Esophagus (tissue), 2 donors: Measurements from ENCODE around the gene SLC30A7. TPM values are rescaled to one million over a fixed set of nuclear protein-coding genes. Genes with fewer than 3 reads are reported as not detected.

Experiments used
- H3K27ac ChIP-seq, 2 donors: one replicate each; pipeline ENCODE4 v1.5.1; 2013; ENCODE audit warnings: low read depth in 2 of 2, mild to moderate bottlenecking in 2 of 2, inconsistent platforms in 1 of 2, low read length in 1 of 2, moderate library complexity in 1 of 2
- H3K27me3 ChIP-seq, 2 donors: one replicate each; pipeline ENCODE4 v1.6.1; 2013; ENCODE audit warnings: low read length in 2 of 2, control low read depth in 1 of 2, mild to moderate bottlenecking in 1 of 2; ENCODE audit not compliant: insufficient read depth in 2 of 2, control insufficient read depth in 1 of 2
- H3K36me3 ChIP-seq, 2 donors: one replicate each; pipeline ENCODE4 v1.6.1; 2013; ENCODE audit warnings: low read length in 1 of 2; ENCODE audit not compliant: control insufficient read depth in 2 of 2, insufficient read depth in 2 of 2
- H3K4me1 ChIP-seq, 2 donors: one replicate each; pipeline ENCODE4 v1.6.1; 2013; ENCODE audit warnings: low read length in 1 of 2; ENCODE audit not compliant: control insufficient read depth in 2 of 2, insufficient read depth in 2 of 2
- H3K4me3 ChIP-seq, 2 donors: one replicate each; pipeline ENCODE4 v1.5.1; 2013; ENCODE audit warnings: low read length in 2 of 2, mild to moderate bottlenecking in 2 of 2, low read depth in 1 of 2, moderate library complexity in 1 of 2
- H3K9me3 ChIP-seq, 2 donors: one replicate each; pipeline ENCODE4 v1.6.1; 2013; ENCODE audit warnings: mild to moderate bottlenecking in 2 of 2, low read depth in 1 of 2, low read length in 1 of 2, moderate library complexity in 1 of 2; ENCODE audit not compliant: control insufficient read depth in 2 of 2, insufficient read depth in 1 of 2
- WGBS, 2 donors: extraction: QIAGEN DNeasy Blood & Tissue Kit; methylation state at CpG; one replicate each; pipeline ENCODE4 v1.1.7; 2013; 5-methylcytosine and 5-hydroxymethylcytosine counted together
- polyA plus RNA-seq, 2 donors: library from polyadenylated mRNA; stranded (reverse); fragments of 200-250 nt; gene quantifications; one replicate each; pipeline ENCODE4 v1.2.3, GENCODE V29; 2013
- donor health status: healthy with polysubstance abuse.
- donor health status: Bipolar disorder and iron deficiency.

SLC30A7 gene
- polyA plus RNA-seq, 2 donors: 2.2 to 2.8 TPM

GRCh38 chr1:100953960-100954730 lies 58.3 kb downstream of the SLC30A7 start:
- H3K27me3 ChIP-seq: no peaks in the 10 kb centered on the region
- no peaks in the 10 kb centered on the region for H3K9me3 ChIP-seq
- H3K4me3 ChIP-seq: no peak overlapping the region
- 79 to 85% methylated on average over 2 of the region's 2 CpGs for WGBS, 2 donors
- no peak overlapping the region for H3K27ac ChIP-seq
- peaks cover 0 to 4% of the 10 kb centered on the region in 2 donors for H3K4me1 ChIP-seq
- H3K36me3 ChIP-seq: no peaks in the 10 kb centered on the region

DNA sequence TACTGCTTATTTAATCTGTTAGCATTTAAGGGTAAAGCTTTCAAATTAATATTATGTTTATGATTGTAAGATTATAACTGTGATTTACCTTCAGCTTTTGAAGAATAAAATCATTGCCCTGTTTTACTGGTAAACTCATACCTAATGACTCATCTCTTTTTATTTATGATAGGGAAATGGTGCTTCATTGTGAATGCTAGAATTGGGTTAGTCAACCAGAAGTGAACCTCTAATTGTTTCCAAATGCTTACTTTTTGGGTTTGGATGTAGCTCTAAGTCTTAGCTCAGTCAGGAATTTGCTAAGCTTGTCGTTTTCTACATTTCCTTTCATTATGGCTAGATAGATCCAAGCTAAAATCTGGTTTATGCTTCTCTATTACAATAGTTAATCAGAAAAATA lies 59.4 kb downstream of the SLC30A7 start:
- Histone ChIP-seq H3K9me3 (no peaks in the 10 kb centered on the region), H3K27me3 (no peaks in the 10 kb centered on the region), H3K4me1 (no peaks in the 10 kb centered on the region), H3K4me3 (no peak overlapping the region), H3K27ac (no peak overlapping the region), H3K36me3 (no peaks in the 10 kb centered on the region)
- 53 to 54% methylated on average over 1 of the region's 1 CpG for WGBS, 2 donors

DNA sequence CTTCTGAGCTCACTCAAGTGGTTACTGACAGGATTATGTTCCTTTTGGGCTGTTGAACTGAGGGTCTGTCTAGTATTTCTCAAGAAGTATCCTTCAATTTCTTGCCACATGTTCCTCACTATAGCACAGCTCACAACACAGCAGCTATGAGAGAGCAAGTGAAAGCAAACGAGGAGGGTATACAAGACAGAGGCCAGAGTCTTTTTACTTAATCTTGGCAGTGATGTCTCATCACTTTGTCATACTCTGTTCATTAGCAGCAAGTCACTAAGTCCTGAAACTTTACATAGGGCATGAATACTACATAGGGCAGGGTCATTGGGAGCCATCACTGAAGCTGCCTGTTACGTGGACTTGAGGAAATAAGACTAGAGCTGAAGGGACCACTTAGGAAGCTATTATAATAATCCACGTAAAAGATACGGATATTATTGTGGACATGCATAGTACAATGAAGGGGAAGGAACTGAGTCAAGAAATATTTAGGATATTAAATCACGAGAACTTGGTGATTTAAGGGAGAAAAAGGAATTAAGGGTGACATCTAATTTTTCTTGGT lies 63.7 kb downstream of the SLC30A7 start:
- Histone ChIP-seq H3K9me3 (no peaks in the 10 kb centered on the region), H3K36me3 (no peaks in the 10 kb centered on the region), H3K27ac (no peak overlapping the region), H3K4me1 (no peaks in the 10 kb centered on the region), H3K27me3 (no peaks in the 10 kb centered on the region), H3K4me3 (no peak overlapping the region)
- 86 to 88% methylated on average over 5 of the region's 5 CpGs for WGBS, 2 donors

DNA sequence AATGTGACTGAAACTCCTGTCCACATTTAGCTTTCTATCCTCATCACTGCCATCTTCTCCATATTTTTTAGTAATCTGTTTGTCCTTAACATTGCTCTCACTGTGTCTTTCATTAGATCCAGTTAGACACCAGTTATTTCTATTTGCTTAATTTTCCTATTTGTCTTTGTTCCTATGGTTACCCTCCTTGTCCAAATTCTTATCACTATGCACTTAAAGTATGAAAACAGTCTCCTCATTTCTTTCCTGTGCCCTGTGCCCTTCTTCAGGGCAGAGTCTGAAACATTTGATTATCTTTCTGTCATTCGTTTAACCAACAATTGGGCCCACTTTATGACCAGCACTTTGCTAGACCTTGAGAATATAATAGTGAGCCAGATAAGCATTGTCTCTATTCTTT lies 64.2 kb downstream of the SLC30A7 start:
- WGBS, 2 donors: 64 to 87% methylated on average over 1 of the region's 1 CpG
- Histone ChIP-seq H3K36me3 (no peaks in the 10 kb centered on the region), H3K27ac (no peak overlapping the region), H3K4me1 (no peaks in the 10 kb centered on the region), H3K27me3 (no peaks in the 10 kb centered on the region), H3K4me3 (no peak overlapping the region), H3K9me3 (no peaks in the 10 kb centered on the region)

DNA sequence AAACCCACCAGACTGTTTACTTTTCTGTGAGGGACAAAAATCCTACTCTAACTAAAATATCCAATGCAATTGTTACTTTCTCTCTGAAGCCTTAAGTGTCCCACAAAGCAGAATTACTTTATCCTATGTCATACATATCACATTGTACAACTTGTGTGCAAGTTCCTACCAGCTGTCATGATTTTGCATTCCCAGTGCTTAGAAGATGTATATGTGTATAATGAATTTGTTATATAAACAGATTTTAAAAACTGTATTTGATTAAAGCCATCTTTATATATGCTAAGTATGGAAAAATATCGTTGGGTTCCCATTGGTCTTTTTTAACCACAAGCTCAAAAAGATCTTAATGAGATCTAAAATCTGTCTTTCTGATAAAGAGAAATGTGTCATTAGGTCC lies 72.7 kb downstream of the SLC30A7 start:
- WGBS, 2 donors: 42 to 57% methylated on average over 1 of the region's 1 CpG
- Histone ChIP-seq H3K9me3 (no peaks in the 10 kb centered on the region), H3K27me3 (no peaks in the 10 kb centered on the region), H3K36me3 (peaks cover 6 to 7% of the 10 kb centered on the region in 2 donors), H3K27ac (no peak overlapping the region), H3K4me3 (no peak overlapping the region), H3K4me1 (no peaks in the 10 kb centered on the region)

GRCh38 chr1:100969327-100969726 lies 73.4 kb downstream of the SLC30A7 start:
- H3K36me3 ChIP-seq: peaks cover 6 to 7% of the 10 kb centered on the region in 2 donors
- no peaks in the 10 kb centered on the region for H3K9me3 ChIP-seq
- 78 to 81% methylated on average over 2 of the region's 2 CpGs for WGBS, 2 donors
- H3K4me1 ChIP-seq: no peaks in the 10 kb centered on the region
- H3K4me3 ChIP-seq: no peak overlapping the region
- H3K27ac ChIP-seq: no peak overlapping the region
- no peaks in the 10 kb centered on the region for H3K27me3 ChIP-seq

DNA sequence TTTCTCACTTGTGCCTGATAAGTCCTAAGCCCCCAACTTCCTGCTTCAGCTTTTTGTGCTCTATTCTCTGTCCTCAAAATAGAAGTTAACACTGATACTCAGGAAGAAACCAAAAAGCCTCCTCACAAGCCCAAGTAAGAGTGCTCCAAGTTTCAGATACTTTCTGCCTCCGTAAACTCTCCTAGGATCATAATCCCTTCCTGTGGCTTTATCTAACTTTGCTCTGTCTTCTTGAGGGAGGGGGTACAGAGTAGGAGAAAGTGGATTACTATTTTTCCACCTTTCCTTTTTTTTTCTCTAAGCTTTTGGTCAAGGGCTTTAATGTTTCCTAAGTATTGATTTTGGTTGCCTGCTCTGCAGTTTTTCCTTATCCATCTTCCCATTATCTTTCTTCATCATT lies 75.1 kb downstream of the SLC30A7 start:
- Histone ChIP-seq H3K27me3 (no peaks in the 10 kb centered on the region), H3K36me3 (peaks cover 3 to 7% of the 10 kb centered on the region in 2 donors), H3K4me3 (no peak overlapping the region), H3K27ac (no peak overlapping the region), H3K9me3 (no peaks in the 10 kb centered on the region), H3K4me1 (no peaks in the 10 kb centered on the region)
- WGBS, 2 donors: 95 to 97% methylated on average over 1 of the region's 1 CpG

DNA sequence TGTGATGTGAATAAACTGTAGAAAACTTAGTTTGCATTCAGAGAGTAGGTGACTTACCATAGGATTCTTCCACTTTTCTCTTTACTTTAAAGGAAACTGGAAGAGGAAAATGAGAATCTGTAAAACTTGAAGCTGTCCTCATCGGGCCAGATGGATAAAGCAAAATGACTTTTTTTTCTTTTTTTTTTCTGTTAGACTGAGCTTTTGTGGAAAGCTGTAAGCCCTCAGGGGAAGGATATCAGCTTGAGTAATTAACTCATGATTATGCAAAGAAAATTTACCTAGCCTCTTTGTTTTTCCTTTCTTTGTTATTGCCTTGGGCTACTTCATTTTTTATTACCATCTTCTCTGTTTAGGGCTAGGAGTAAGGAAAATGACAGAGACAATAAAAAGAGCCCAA lies 76.3 kb downstream of the SLC30A7 start:
- no peaks in the 10 kb centered on the region for H3K27me3 ChIP-seq
- H3K9me3 ChIP-seq: no peaks in the 10 kb centered on the region
- WGBS, 2 donors: 21 to 56% methylated on average over 1 of the region's 1 CpG
- no peaks in the 10 kb centered on the region for H3K4me1 ChIP-seq
- H3K4me3 ChIP-seq: no peak overlapping the region
- H3K27ac ChIP-seq: no peak overlapping the region
- H3K36me3 ChIP-seq: peaks cover 1 to 6% of the 10 kb centered on the region in 2 donors

GRCh38 chr1:100976936-100977335 lies 81.0 kb downstream of the SLC30A7 start:
- no peaks in the 10 kb centered on the region for H3K4me1 ChIP-seq
- no peak overlapping the region for H3K4me3 ChIP-seq
- H3K36me3 ChIP-seq: no peaks in the 10 kb centered on the region
- H3K27ac ChIP-seq: no peak overlapping the region
- no peaks in the 10 kb centered on the region for H3K27me3 ChIP-seq
- H3K9me3 ChIP-seq: no peaks in the 10 kb centered on the region
- 67 to 69% methylated on average over 1 of the region's 1 CpG for WGBS, 2 donors

DNA sequence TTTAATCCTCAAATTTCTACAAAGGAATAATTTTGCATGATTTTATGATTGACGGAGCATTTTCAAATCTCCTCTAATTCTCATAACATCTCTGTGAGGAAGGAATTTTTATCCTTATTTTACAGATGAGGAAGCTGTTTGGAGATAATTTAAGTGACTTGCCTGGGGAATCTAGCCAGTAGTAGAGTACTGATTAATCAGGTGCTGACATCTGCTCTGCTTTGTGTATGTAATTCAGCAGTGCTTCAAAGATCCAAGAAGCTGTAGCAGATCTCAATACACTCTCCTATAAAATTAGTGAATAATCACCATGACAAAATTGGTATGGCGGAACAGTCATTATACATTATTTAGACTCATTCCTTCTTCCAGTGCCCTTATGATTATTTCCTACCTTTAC lies 83.7 kb downstream of the SLC30A7 start:
- H3K9me3 ChIP-seq: no peaks in the 10 kb centered on the region
- WGBS, 2 donors: 85 to 94% methylated on average over 2 of the region's 2 CpGs
- no peaks in the 10 kb centered on the region for H3K27me3 ChIP-seq
- no peak overlapping the region for H3K27ac ChIP-seq
- no peak overlapping the region for H3K4me3 ChIP-seq
- H3K4me1 ChIP-seq: no peaks in the 10 kb centered on the region
- no peaks in the 10 kb centered on the region for H3K36me3 ChIP-seq
